HG02870 (cell line): ENCODE results near the gene LYRM2.

ENCODE experiments used
- ATAC-seq: cut with Tn5 transposase; IDR thresholded peaks from one replicate; pipeline ENCODE4 v1.9.1; 2021; ENCODE audit warnings: mild to moderate bottlenecking, moderate library complexity; ENCODE audit not compliant: unreplicated experiment

LYRM2 gene

GRCh38 chr6:89638320-89639195 is at the start of gene LYRM2:
Gene LYRM2, minus strand, starts transcription at chr6:89638747. Its CDS starts 31 bp downstream, at chr6:89638716.
- peak; percentile 95 for ATAC-seq

GRCh38 chr6:89688328-89688727 is 49.8 kb upstream of the LYRM2 start:
- no peak for ATAC-seq

- no peak for ATAC-seq
These were observed 46.8 kb upstream of the LYRM2 start for GRCh38 chr6:89685311-89685710.

GRCh38 chr6:89682991-89683390 is 44.4 kb upstream of the LYRM2 start:
- ATAC-seq, result no peak

- ATAC-seq, result no peak
These were observed 43.5 kb upstream of the LYRM2 start for GRCh38 chr6:89681983-89682564.

GRCh38 chr6:89680551-89680950 is 42.0 kb upstream of the LYRM2 start:
- no peak for ATAC-seq

- ATAC-seq, result no peak
These were observed 41.6 kb upstream of the LYRM2 start for GRCh38 chr6:89680150-89680549.

- no peak for ATAC-seq
These were observed 40.9 kb upstream of the LYRM2 start for GRCh38 chr6:89679215-89680120.

GRCh38 chr6:89678531-89678930 is 40.0 kb upstream of the LYRM2 start:
- ATAC-seq, result no peak

GRCh38 chr6:89675949-89676748 is 37.6 kb upstream of the LYRM2 start:
- ATAC-seq, result no peak

- no peak for ATAC-seq
These were observed 32.5 kb upstream of the LYRM2 start for GRCh38 chr6:89670935-89671565.

- no peak for ATAC-seq
These were observed 30.5 kb upstream of the LYRM2 start for GRCh38 chr6:89669002-89669401.

GRCh38 chr6:89667872-89668556 is 29.5 kb upstream of the LYRM2 start:
- no peak for ATAC-seq

- ATAC-seq, result no peak
These were observed 24.2 kb upstream of the LYRM2 start for GRCh38 chr6:89662659-89663223.

- ATAC-seq, result no peak
These were observed 23.0 kb upstream of the LYRM2 start for GRCh38 chr6:89661559-89661958.

GRCh38 chr6:89660981-89661380 is 22.4 kb upstream of the LYRM2 start:
- ATAC-seq, result no peak

- no peak for ATAC-seq
These were observed 19.1 kb upstream of the LYRM2 start for GRCh38 chr6:89657445-89658158.

- no peak for ATAC-seq
These were observed 16.6 kb upstream of the LYRM2 start for GRCh38 chr6:89655122-89655521.

GRCh38 chr6:89650579-89650978 is 12.0 kb upstream of the LYRM2 start:
- ATAC-seq, result no peak
